ENCODE data around the gene TPCN1.

DNA sequence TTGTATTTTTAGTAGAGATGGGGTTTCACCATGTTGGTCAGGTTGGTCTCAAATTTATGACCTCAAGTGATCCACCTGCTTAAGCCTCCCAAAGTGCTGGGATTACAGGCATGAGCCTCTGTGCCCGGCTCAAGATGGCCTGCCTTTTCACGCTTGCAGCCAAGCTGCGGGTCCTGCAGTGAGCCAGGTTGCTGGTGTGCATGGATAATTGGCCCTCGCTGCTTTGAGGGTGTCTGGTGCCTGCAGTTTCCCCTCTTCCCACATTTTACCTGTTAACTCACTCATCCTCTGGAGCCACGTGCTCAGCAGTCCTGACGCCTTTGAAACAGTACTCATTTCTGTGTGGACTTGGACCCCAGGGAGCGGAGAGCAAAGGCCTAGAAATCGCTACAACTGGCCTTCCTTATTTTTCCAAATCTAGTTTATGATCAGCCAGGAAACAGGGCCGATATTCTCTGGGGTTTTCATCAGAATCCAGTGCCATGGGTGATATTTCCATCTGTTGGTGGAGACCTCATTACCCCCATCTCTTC is 42.2 kb downstream of the TPCN1 start:
- TF ChIP-seq CTCF (IDR thresholded peaks at IDR 0.05) (no peak), ZFX (IDR thresholded peaks at IDR 0.05; ENCODE audit: borderline replicate concordance) (no peak)

All from 22Rv1 (cell line).